ENCODE results near the gene POLR1F. TPM values are rescaled to one million over a fixed set of nuclear protein-coding genes. Genes with fewer than 3 reads are reported as not detected.

The POLR1F gene
- total RNA-seq, 3 donors from 2014 or later = 5.8 to 13.3 (median 7.7) TPM

DNA sequence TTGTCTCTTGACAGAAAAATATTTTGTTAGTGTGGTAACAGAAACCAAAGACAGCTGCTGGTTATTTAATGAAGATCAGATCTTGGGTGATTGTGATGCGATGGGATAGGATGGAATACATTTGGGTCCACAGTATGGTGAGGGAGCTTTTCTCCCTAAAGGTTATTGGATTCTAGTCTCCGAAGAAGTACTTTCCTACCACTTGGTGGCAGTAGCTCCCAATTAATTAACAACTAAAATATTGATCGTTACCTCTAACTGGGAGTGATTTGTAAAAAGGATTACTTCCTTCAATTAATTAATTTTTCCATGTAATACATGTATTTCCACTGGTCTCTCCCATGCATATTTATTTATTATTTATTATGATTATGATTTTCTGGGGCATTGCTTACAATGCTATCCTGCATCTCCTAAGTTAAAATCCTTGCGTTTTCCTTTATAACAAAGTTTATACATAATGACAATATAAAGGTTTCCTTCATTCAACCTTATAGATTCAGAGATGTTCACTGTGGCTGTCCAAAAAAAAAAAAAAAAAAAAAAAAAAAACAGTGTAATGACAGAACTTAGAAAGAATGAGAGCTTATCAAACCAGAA lies 39.0 kb upstream of the POLR1F start:
- no peaks in the 10 kb centered on the region for H3K4me1 ChIP-seq (ENCODE audit: low read depth)
- ATAC-seq (no peak), DNase-seq (peak in 1 of 3 donors; percentile 10)
- no peaks in the 10 kb centered on the region for H3K36me3 ChIP-seq (ENCODE audit: low read depth)
- intact Hi-C loops (cut with DNase I, micrococcal nuclease) = loop anchor here (5.0 to 10.0 kb wide), 2 partner anchors 847 to 849 kb away; no protein-coding TSS in a partner anchor
- no peak for TF ChIP-seq CTCF (IDR thresholded peaks at IDR 0.05)
- no peaks in the 10 kb centered on the region for H3K9me3 ChIP-seq
- no peak overlapping the region for H3K4me3 ChIP-seq

- H3K9me3 ChIP-seq = no peaks in the 10 kb centered on the region
- TF ChIP-seq CTCF (IDR thresholded peaks at IDR 0.05) = no peak
- no peak overlapping the region for H3K4me3 ChIP-seq
- no peaks in the 10 kb centered on the region for H3K4me1 ChIP-seq (ENCODE audit: low read depth)
- no peak for DNase-seq
- intact Hi-C loops (cut with DNase I, micrococcal nuclease) = loop anchor here in 1 of 2 donors (10.0 kb wide), 1 partner anchor 851 kb away; no protein-coding TSS in a partner anchor
- ATAC-seq = no peak
- no peaks in the 10 kb centered on the region for H3K36me3 ChIP-seq (ENCODE audit: low read depth)
Measured at GRCh38 chr7:19744075-19744474, 35.2 kb upstream of the POLR1F start.

GRCh38 chr7:19728716-19729115 lies 19.9 kb upstream of the POLR1F start:
- ATAC-seq (no peak), DNase-seq (no peak)
- no peaks in the 10 kb centered on the region for H3K4me1 ChIP-seq (ENCODE audit: low read depth)
- no peaks in the 10 kb centered on the region for H3K9me3 ChIP-seq
- H3K36me3 ChIP-seq (ENCODE audit: low read depth) = no peaks in the 10 kb centered on the region
- no peak overlapping the region for H3K4me3 ChIP-seq
- no peak for TF ChIP-seq CTCF (IDR thresholded peaks at IDR 0.05)
- intact Hi-C loops (cut with DNase I, micrococcal nuclease) = no loop called here

DNA sequence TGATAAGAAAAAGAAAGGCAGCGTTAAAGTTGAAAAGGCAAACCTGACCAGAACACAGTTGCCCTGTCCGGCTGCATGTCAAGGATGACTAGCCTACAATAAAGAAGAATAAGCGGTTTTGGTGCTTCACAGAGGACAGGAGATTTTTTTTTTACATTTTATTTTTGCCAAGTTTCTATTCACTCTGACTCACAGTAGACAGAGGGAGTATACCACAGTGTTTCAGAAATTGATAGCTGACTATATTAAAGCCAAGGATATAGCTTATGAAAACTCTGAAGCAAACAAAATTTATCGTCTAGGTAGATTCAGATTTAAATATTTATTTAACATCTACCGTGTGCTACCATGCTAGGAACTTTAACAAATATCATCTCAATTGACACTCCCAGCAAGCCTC lies 16.9 kb upstream of the POLR1F start:
- DNase-seq (no peak), ATAC-seq (no peak)
- intact Hi-C loops (cut with DNase I, micrococcal nuclease) = no loop called here
- no peaks in the 10 kb centered on the region for H3K9me3 ChIP-seq
- no peak overlapping the region for H3K4me3 ChIP-seq
- no peaks in the 10 kb centered on the region for H3K4me1 ChIP-seq (ENCODE audit: low read depth)
- no peak for TF ChIP-seq CTCF (IDR thresholded peaks at IDR 0.05)
- H3K36me3 ChIP-seq (ENCODE audit: low read depth) = no peaks in the 10 kb centered on the region

DNA sequence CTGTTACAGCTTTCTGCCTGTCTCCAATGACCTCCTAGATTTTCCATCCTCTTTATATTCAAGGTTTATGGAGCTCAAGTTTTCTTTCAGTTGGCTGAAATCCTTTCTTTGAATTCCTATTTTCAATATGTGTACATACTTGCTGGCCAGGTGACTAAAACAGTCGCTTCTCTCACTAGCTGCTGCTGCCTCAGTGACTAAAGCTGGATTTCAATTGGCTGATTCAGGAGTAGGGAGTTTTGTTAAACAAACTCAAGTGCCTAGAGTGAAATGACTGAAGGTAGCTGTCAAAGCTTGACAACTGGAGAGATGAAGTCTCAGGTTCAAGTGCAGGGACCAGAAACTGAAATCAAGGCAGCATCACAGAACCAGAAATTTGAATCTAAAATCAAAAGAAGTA lies 6.7 kb upstream of the POLR1F start:
- H3K9me3 ChIP-seq = no peaks in the 10 kb centered on the region
- H3K36me3 ChIP-seq (ENCODE audit: low read depth) = no peaks in the 10 kb centered on the region
- DNase-seq = no peak
- H3K4me3 ChIP-seq = no peak overlapping the region
- no peaks in the 10 kb centered on the region for H3K4me1 ChIP-seq (ENCODE audit: low read depth)
- intact Hi-C loops (cut with DNase I, micrococcal nuclease) = loop anchor here (10.0 kb wide), 1 partner anchor 879 kb away; no protein-coding TSS in a partner anchor
- ATAC-seq = no peak
- TF ChIP-seq CTCF (IDR thresholded peaks at IDR 0.05) = no peak

Measured in mucosa of descending colon (tissue), 3 donors.